Spleen (tissue), 11 donors: Measurements from ENCODE around the gene VPS18. TPM values are rescaled to one million over a fixed set of nuclear protein-coding genes. Genes with fewer than 3 reads are reported as not detected.
A peak's percentile ranks its signal among the peaks of the same experiment; 100 is the strongest.

Source experiments
- DNase-seq: peaks from one replicate; pipeline ENCODE4 v3.0.0-alpha.2; 2020
- H3K27ac ChIP-seq, 8 donors: fragments of 200-600 bp; sonication (generic) in 7 of 8; 1 replicate in 4 of 8; 2 replicates in 4 of 8; pipeline versions ENCODE4 v1.5.0 to v1.8.0; 2016 to 2021; ENCODE audit warnings: inconsistent platforms in 4 of 8, mild to moderate bottlenecking in 4 of 8, moderate library complexity in 1 of 8
- H3K27me3 ChIP-seq, 7 donors: fragments of 200-600 bp; sonication (generic) in 6 of 7; replicated peaks in 1 of 7; 1 replicate in 4 of 7; 2 replicates in 3 of 7; pipeline versions ENCODE4 v1.5.0 to v1.8.0; 2016 to 2021; ENCODE audit warnings: inconsistent platforms in 3 of 7, mild to moderate bottlenecking in 1 of 7
- H3K36me3 ChIP-seq, 6 donors: fragments of 200-600 bp; sonication (generic) in 5 of 6; 1 replicate in 4 of 6; 2 replicates in 2 of 6; pipeline versions ENCODE4 v1.5.0 to v1.8.0; 2016 to 2021; ENCODE audit warnings: inconsistent platforms in 2 of 6
- H3K4me1 ChIP-seq, 6 donors: fragments of 200-600 bp; sonication (generic) in 5 of 6; 1 replicate in 3 of 6; 2 replicates in 3 of 6; pipeline versions ENCODE4 v1.5.0 to v1.8.0; 2016 to 2021; ENCODE audit warnings: inconsistent platforms in 3 of 6
- H3K4me3 ChIP-seq, 8 donors: fragments of 200-600 bp; sonication (generic) in 7 of 8; 1 replicate in 4 of 8; 2 replicates in 4 of 8; pipeline versions ENCODE4 v1.5.0 to v1.8.0; 2016 to 2021; ENCODE audit warnings: inconsistent platforms in 4 of 8, mild to moderate bottlenecking in 4 of 8, moderate library complexity in 2 of 8
- H3K9me3 ChIP-seq, 8 donors: fragments of 200-600 bp; sonication (generic) in 7 of 8; 1 replicate in 4 of 8; 2 replicates in 4 of 8; pipeline versions ENCODE4 v1.5.0 to v1.8.0; 2016 to 2021; ENCODE audit warnings: inconsistent platforms in 4 of 8
- CTCF ChIP-seq, 11 experiments: fragments of 200-600 bp in 7 of 11; fragments of 450-650 bp in 4 of 11; sonication (generic) in 4 of 11; IDR thresholded peaks in 8 of 11; conservative IDR thresholded peaks in 3 of 11; 1 replicate in 7 of 11; 2 replicates in 4 of 11; pipeline versions ENCODE4 v1.4.0 to v1.8.0; 2016 to 2021; ENCODE audit warnings: antibody characterized with exemption in 11 of 11, inconsistent platforms in 4 of 11, mild to moderate bottlenecking in 1 of 11
- POLR2A ChIP-seq, 3 donors: fragments of 450-650 bp; IDR thresholded peaks; one replicate each; pipeline ENCODE4 v1.5.1; 2017; ENCODE audit warnings: antibody characterized with exemption in 3 of 3, mild to moderate bottlenecking in 1 of 3
- POLR2AphosphoS5 ChIP-seq, 3 donors: sonication (generic); formaldehyde crosslinking; IDR thresholded peaks; one replicate each; pipeline ENCODE4 v1.5.1; 2017; ENCODE audit warnings: antibody characterized with exemption in 3 of 3
- WGBS, 5 donors: extraction: QIAGEN DNeasy Blood & Tissue Kit in 3 of 5; methylation state at CpG; one replicate each; pipeline versions ENCODE4 v1.1.5 to v1.1.7; 2013 to 2018; 5-methylcytosine and 5-hydroxymethylcytosine counted together
- intact Hi-C: fragments of 100-400 bp; cut with DNase I; formaldehyde crosslinking; loops from one replicate; pipeline ENCODE4 v1.15.0; 2023; ENCODE audit warnings: low total_unique reads
- polyA plus RNA-seq, 3 donors: library from polyadenylated mRNA; stranded (reverse); fragments of 200-250 nt; gene quantifications; one replicate each; pipeline ENCODE4 v1.2.1, GENCODE V29; 2013
- total RNA-seq, 7 donors: library from RNA; depleted of rRNA in 3 of 7; stranded (reverse); fragments of >200 nt in 3 of 7; fragmentation: NEBNext Ultra II Directional in 4 of 7; extraction: Animal tissue kit (Norgen Biotek cat#: 25700) in 4 of 7; gene quantifications; one replicate each; pipeline versions ENCODE4 v1.1.0 to v1.2.1, GENCODE V29; 2016 to 2021
- donor health status: healthy with polysubstance abuse.
- donor health status: DM: no; HTN: no; CAD: no; lungs with moderate emphysema.
- donor health status: DM: no; HTN: no; CAD: no.
- donor health status: Bipolar disorder and iron deficiency.
- donor health status: healthy.
- donor health status: DM: no; HTN: no; CAD: no.
- donor health status: DM: yes; HTN: yes; CAD: no.

VPS18 gene
- total and polyA plus RNA-seq, 10 donors, result 7.2 to 29.1 (median 22.3) TPM

- peak; percentile 59 to 75 (median 74) for TF ChIP-seq POLR2AphosphoS5 (IDR thresholded peaks at IDR 0.05)
- TF ChIP-seq POLR2A (IDR thresholded peaks at IDR 0.05), result no peak
- peak in 1 of 11 experiments; percentile 5 for TF ChIP-seq CTCF (IDR thresholded peaks at IDR 0.05 in 8 of 11, conservative IDR thresholded peaks at IDR 0.05 in 3 of 11)
- Histone ChIP-seq H3K27ac (peak overlapping the region; percentile 35 to 95 (median 88)), H3K9me3 (no peaks in the 10 kb centered on the region), H3K4me1 (peaks cover 38 to 89% (median 75%) of the 10 kb centered on the region in 6 donors), H3K27me3 (no peaks in the 10 kb centered on the region), H3K36me3 (peaks cover 0 to 69% (median 46%) of the 10 kb centered on the region in 6 donors), H3K4me3 (peak overlapping the region in 3 of 8 donors; percentile 8 to 52 (median 21))
- WGBS, 5 donors, result 33 to 65% (median 40%) methylated on average over 30 to 33 of the region's 33 CpGs
- peak; percentile 90 for DNase-seq
- intact Hi-C loops, result loop anchor here (5.0 to 10.0 kb wide), 2 partner anchors 119 to 212 kb away; partner anchors contain the start of gene INO80
Observed at GRCh38 chr15:40902605-40903561, 8.6 kb downstream of the VPS18 start.

- peaks cover 41 to 100% (median 86%) of the 10 kb centered on the region in 6 donors for H3K4me1 ChIP-seq
- no peaks in the 10 kb centered on the region for H3K9me3 ChIP-seq
- peak; percentile 74 for DNase-seq
- no peaks in the 10 kb centered on the region for H3K27me3 ChIP-seq
- peak overlapping the region in 6 of 8 donors; percentile 38 to 95 (median 92) for H3K27ac ChIP-seq
- WGBS, 5 donors, result 73 to 83% (median 75%) methylated on average over 7 of the region's 7 CpGs
- no peak overlapping the region for H3K4me3 ChIP-seq
- peaks cover 0 to 51% (median 32%) of the 10 kb centered on the region in 6 donors for H3K36me3 ChIP-seq
- intact Hi-C loops, result loop anchor here (5.0 to 10.0 kb wide), 3 partner anchors 38 to 210 kb away; partner anchors contain the start of gene INO80
- TF ChIP-seq POLR2A (IDR thresholded peaks at IDR 0.05), result no peak
- no peak for TF ChIP-seq CTCF (IDR thresholded peaks at IDR 0.05 in 8 of 11, conservative IDR thresholded peaks at IDR 0.05 in 3 of 11)
- TF ChIP-seq POLR2AphosphoS5 (IDR thresholded peaks at IDR 0.05), result no peak
Observed at GRCh38 chr15:40904552-40905201, 10.4 kb downstream of the VPS18 start.

GRCh38 chr15:40906091-40906990 is 12.1 kb downstream of the VPS18 start:
- 2 to 6% (median 4%) methylated on average over 19 to 36 of the region's 36 CpGs for WGBS, 5 donors
- Histone ChIP-seq H3K9me3 (no peaks in the 10 kb centered on the region), H3K4me3 (peak overlapping the region; percentile 46 to 77 (median 51)), H3K36me3 (peaks cover 0 to 34% (median 16%) of the 10 kb centered on the region in 6 donors), H3K4me1 (peaks cover 45 to 100% (median 82%) of the 10 kb centered on the region in 6 donors), H3K27ac (peak overlapping the region; percentile 92 to 97 (median 92)), H3K27me3 (no peaks in the 10 kb centered on the region)
- TF ChIP-seq CTCF (IDR thresholded peaks at IDR 0.05 in 8 of 11, conservative IDR thresholded peaks at IDR 0.05 in 3 of 11) (peak; percentile 78 to 98 (median 96)), POLR2AphosphoS5 (IDR thresholded peaks at IDR 0.05) (peak; percentile 81 to 87 (median 83)), POLR2A (IDR thresholded peaks at IDR 0.05) (peak in 1 of 3 donors; percentile 24)
- DNase-seq, result peak; percentile 97
- intact Hi-C loops, result loop anchor here (5.0 to 10.0 kb wide), 2 partner anchors 36 to 208 kb away; partner anchors contain the start of gene INO80
